Measurements from ENCODE around the gene ANO4.

The ANO4 gene

DNA sequence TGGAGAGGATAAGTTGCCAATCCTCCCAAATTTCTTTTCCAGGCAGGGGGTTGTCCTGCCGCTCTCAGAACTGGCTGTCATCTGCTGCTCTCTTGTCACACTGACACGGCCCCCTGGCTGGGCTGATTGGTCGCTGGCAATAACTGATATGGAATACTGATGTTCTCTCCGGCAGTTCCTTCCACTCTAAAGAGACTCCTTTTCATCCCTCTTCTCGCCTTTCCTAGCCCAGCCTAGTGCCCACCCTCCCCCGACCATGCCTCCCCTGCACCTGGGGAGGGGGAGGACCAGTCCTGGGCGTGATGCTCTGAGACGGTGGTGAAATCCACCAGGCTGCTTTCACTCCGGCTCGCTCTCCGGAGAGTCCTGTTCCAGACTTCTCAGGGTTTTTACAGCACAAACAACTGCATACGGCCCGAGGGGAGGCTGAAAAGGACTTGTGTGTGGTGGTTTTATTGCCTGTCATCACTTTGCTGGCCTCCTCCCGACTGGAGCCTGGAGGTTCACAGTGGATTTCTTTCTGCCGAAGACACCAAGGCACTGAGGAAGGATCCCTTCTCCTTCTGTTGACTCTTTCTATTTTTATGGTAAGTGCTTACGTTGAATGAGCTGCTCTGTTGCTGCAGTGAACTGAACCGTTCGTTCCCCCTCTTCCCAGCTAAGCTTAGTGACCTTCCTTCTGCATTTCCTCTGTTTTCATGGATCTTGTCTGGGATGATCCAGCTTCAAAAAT lies at the start of gene ANO4:
Gene ANO4 (plus strand): TSS at position 336 of the 733 bp plus-strand sequence. CDS start 107,010 bp downstream, outside the sequence.
- DNase-seq (ENCODE audit: low read depth in 3 of 3) = no peak

DNA sequence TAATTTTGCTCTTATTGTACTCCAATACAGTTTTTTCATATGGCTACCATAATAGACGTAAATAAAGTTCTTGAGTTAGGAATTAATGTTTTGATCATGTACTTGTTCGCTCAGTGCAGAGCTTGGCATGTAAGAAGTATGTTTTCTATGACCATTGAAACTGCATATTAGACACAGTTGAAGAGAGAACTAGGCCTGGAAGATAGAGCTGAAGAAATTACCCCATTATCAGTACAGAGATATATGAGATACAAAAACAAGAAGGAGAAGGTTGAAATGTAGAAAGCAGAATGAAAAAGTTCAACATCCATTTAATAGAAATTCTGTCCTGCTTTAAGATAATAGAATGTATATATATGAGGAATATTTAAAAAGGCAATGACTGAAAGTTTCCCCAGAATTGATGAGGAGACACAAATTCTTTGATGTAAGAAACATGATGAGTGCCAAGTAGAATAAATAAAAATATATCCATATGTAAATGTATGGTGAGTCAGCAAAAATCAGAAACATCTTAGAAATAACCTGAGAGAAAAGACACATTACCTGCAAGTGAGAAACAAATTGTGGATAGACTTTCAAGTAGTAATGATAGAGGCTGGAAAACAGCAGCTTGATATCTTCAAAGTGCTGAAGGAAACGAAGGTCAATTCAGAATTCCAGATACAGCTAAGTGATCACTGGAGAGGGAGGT lies 49.1 kb upstream of the ANO4 start:
- no peak for DNase-seq (ENCODE audit: low read depth in 3 of 3)

DNA sequence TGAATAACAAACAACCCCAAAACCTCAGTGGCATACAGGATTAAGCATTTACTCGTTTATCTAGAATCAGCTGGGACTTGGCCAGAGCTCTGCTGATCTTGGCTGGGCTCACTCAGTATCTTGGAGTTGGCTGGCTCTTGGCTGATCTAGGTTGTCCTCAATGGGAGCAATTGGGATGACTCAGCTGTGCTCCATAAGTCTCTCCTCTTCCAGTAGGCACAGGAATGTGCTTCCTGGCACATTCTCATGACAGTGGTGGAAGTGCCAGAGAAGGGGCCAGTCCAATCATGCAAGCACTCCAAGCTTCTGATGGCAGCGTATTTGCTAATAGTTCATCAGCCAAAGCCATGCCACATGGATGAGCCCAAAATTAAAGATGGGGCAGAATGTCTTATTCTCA lies 41.7 kb upstream of the ANO4 start:
- DNase-seq (ENCODE audit: low read depth in 3 of 3) = no peak

DNA sequence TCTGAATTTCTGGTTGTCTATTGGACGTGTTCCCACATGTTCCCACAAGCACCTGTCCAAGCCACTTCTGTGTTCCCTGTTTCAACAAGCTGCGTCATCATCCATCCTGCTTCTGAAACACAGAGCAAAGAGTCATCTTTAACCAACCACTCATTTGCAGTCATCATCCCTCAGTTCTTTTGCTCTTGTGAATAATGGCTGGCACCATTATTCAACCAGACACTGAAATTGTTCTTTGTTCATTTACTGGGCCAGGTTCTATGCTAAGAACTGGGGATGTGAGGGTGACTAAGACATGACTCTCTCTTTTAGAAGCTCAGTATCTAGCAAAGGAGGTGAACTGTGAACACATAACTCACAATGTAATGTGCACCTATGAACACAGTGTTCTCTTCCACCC lies 40.7 kb upstream of the ANO4 start:
- DNase-seq (ENCODE audit: low read depth in 3 of 3) = no peak

DNA sequence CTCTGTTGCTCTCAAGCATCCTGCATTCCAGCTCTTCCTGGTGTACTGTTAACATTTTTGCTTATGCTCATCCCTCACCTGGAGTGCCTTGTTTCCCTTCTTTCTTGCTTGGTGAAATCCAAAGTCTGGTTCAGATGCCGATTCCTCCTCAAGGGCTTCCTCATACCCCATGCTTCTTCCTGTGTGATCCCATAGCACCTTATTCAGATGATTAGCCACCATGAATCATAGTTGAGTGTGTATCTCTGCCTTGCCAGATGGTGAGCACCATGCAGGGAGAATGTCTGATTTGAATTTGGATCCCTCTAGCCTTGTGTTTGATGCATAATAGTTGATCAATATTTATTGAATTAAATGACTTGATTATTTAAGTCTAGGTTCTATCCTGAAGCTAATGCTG lies 39.4 kb upstream of the ANO4 start:
- DNase-seq (ENCODE audit: low read depth in 3 of 3) = no peak

DNA sequence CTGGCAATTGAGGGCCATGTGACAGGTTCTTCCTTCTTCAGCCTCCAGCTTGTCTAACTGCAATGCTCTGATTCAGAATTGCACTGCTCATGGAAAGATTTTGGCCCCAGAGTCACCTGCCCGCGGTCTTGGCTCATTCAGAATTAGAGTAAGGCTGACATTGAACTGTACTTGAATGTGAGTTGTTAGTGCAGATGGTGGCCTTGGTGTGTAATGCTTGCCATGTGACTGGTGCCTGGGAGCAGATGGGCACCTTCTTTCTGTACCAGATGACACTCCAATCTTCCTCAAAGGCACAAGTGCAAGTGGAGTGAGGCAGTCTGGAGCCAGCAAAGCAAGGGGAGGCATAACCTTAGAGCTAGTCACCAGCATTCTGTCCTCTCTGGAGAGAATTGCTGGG lies 36.5 kb upstream of the ANO4 start:
- no peak for DNase-seq (ENCODE audit: low read depth in 3 of 3)

DNA sequence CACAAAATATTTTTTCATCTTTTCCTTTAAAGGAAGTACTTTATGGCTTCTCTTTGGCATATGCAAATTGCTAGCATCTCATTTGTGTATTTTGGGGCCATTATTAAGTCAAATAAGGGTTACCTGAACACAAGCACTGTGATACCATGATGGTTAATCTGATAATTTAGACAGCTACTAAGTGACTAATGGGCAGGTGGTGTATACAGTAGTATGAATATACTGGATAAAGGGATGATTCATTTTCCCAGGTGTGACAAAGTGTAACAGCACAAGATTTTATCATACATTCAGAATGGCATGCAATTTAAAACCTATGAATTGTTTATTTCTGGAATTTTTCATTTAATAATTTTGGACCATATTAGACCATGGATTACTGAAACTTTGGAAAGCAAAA lies 27.2 kb upstream of the ANO4 start:
- DNase-seq (ENCODE audit: low read depth in 3 of 3) = no peak

DNA sequence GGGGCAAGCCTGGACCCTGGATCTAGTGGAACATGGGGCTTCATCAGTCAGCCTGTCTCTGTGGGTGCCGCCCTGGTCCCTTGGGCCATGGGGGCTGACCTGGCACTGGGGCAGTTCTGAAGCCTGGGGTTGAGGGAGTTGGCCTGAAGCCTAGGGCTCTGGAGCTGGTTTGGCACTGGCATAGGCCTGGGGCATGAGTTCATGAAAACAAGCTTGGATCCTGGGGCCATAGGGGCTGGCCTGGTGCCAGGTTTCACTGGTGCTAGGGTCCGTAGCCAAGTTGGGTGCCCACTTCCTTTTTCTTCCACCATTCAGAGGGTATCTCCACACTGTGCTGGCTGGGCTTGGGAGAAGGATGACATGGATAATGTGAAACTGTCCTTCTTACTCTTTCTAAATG lies 26.6 kb upstream of the ANO4 start:
- no peak for DNase-seq (ENCODE audit: low read depth in 3 of 3)

DNA sequence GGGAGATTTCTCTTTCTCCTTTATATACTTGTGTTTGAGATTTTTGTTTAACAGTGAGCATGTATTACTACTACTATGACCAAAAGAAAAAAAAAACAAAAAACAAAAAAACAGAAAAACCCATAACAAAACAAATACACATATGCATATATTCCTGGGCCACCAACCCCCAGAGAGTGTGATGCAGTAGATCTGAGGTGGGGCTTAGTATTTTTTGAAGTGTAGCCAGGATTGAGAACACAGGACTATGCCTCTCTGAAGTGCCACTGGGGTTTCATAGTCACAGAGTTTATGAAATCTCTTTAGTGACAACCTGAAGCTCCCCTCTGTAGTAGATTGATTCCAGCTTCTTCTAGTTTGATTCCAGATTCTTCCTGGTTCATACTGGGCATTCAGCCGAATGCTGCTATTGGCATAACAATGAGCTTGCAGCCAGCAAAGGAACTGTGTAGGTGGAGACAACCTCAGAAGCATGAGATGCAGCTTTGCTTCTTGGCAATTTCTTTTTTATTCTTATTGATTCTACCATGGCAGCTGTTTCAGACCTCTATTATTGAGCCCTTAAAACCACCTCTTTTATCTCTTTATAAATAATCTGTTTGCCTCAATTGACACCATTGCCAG lies 15.5 kb upstream of the ANO4 start:
- DNase-seq (ENCODE audit: low read depth in 3 of 3) = no peak

DNA sequence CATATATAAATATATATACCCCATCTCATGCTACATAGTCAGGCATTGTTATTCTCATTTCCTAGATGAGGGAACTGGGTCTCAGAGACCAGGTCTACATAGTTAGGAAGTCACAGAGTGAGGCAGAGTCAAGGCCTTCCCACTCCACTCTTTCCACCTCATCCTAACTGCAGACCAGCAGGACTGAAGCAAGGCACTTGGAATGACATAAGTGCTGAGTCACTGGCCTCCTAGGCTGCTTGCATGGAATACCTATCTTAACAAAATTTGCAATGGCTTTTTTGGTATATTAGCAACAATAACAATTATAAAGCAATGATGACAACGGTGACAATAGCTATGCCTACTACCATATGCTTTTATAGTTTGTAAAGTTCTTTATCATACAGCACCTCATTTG lies 5.4 kb upstream of the ANO4 start:
- no peak for DNase-seq (ENCODE audit: low read depth in 3 of 3)

DNA sequence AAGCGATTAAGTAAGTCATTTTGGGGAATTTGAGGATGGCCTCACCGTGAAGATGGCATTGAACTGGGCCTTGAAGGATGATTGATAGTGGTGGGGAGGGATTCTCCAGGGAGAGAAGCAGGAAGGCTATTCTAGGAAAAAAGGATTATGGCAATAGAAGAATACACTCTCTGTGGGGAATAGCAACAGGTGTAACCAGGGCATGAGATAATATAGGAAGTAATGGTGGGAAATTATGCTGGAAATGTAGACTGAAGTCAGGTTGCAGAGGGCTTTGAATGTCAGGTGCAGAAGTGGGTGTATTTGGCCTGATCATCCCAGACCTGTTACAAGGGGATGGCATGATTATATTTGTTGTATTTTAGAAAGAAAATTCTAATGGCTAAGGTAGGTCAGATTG lies 4.6 kb upstream of the ANO4 start:
- no peak for DNase-seq (ENCODE audit: low read depth in 3 of 3)

DNA sequence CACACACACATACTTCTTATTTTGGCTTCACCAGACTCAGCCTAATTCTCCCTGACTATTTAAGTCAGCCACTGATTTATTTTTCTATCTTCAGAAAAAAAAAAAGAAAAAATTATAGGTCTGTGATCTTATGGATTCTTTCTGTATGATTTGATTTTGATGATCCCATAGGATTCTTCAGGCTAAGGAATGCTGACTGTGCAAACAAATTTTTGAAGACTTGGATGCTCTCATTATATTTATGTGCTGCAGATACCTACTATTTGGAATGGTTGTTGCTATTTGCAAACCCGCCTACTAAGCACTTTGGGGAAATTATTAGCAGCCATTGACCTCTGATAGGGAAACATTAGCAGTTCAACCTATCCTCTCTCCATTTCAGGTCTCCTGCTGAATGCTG lies 4.0 kb upstream of the ANO4 start:
- no peak for DNase-seq (ENCODE audit: low read depth in 3 of 3)

DNA sequence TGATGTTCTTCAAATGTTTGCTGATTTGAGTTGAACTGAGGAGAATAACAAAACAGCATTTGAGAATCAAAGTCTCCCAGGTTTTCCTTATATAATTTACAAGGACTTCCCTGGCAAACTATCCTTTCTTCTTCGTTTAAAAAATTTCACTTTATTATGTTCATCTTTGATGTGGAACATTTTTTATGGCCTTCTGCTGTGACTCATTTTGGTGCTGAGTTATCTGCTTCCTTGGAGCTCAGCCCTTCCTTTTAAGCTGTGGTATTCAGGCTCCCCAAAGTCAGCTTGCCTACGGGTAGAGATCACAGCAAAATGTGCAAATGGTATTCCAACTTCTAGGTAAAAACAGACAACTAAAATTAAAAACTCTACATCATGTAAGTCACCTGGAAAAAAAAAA lies 1.4 kb upstream of the ANO4 start:
- no peak for DNase-seq (ENCODE audit: low read depth in 3 of 3)

DNA sequence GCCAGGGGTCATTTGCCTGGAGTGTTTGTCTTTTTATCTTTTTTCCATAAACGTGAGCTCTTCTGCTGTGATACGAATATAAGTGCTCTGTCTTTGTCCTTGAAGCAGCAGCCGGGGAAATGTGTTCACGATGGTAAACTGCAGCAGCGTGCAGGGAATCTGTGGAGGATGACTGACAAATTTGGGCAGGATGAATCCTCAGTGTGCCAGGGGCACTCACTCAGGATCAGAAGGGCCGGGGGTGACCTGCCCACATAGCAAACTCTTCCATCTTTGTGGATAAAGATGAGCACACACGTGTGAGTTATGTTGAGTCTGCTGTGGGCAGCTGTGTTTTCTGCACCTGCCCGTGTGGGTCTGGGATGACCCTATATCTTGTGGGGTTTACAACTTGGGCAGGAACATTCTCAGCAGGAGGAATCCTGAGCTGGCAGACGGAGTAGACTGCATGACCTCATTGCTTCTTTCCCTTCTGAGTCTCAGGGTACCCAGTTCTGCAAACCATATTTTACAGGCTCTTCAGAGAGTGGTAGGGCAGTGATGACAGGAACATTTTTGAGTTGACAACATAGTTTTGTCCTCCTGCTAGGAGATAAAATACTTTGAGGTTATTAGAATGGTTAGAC lies 711 bp downstream of the ANO4 start:
- DNase-seq (ENCODE audit: low read depth in 3 of 3) = no peak

DNA sequence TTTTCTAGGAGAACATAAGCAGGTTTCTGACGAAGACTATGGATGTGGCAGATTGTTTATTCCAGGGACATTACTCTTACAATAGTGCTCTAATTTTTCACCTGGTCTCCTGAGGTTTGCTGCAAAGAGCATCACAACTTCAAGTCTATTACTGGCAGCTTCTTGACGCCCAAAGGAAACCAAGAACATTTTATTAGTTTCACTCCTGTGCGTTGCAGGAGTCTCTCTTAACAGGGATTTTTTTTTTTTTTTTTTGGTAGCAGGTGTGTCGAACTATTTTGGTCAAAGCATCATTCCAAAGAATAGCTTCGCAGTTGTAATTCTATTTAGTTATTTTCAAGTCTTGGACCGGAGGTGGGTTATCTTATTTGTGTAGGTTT lies 1.2 kb downstream of the ANO4 start:
- DNase-seq (ENCODE audit: low read depth in 3 of 3) = no peak

DNA sequence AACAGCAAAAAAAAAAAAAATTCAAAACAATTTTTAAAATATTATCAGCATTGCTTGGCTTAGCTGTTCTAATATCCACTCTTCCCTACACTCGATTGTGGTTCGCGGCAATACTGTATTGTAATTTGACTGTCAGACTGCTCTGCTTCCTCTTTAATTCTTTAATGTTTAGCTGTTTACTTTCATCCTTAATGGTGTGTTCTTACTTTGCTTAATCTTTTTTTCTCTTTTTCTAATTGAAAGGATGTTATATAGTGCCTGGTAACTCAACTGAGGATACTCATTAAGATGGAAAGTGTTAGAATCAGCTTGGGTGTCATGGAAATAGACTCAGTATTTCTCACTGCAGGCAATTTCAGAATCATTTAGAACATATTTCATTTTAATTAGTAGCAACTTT lies 2.0 kb downstream of the ANO4 start:
- DNase-seq (ENCODE audit: low read depth in 3 of 3) = no peak

DNA sequence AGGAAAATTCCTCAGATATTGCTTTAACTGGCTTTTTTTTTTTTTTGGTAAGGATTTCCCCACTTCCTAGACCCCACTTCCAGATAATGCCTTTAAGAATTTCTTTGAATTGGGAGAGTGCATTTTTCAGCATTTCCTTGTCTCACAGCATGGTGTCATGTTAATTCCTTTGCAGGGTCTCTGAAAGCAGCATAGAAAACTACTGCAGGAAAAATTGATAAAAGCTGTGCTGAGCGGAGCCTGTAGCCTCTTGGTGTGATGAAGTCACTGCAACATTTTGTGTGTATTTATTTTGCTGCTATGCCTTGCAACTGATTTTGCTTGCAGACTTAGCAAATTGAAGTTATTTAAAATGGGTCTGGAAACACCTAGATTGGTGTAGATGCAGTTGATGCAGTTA lies 2.7 kb downstream of the ANO4 start:
- DNase-seq (ENCODE audit: low read depth in 3 of 3) = no peak

DNA sequence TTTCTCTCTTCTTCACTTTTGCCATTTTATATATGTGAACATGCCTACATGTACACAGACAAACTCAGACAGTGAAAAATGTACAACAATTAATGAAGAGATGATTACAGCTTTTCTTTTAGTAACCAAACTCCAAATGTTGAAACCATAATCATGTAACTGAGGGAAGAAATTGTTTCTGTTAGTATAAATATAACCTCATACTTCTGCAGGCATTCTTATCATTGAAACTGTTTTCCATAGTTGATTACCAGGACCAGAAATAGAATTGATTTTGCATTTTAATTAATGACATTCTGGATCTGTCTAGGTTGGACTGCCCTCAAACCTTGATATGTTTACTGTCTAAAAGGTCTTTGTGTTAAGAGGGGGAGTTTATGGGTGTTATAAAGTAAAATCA lies 3.2 kb downstream of the ANO4 start:
- no peak for DNase-seq (ENCODE audit: low read depth in 3 of 3)

DNA sequence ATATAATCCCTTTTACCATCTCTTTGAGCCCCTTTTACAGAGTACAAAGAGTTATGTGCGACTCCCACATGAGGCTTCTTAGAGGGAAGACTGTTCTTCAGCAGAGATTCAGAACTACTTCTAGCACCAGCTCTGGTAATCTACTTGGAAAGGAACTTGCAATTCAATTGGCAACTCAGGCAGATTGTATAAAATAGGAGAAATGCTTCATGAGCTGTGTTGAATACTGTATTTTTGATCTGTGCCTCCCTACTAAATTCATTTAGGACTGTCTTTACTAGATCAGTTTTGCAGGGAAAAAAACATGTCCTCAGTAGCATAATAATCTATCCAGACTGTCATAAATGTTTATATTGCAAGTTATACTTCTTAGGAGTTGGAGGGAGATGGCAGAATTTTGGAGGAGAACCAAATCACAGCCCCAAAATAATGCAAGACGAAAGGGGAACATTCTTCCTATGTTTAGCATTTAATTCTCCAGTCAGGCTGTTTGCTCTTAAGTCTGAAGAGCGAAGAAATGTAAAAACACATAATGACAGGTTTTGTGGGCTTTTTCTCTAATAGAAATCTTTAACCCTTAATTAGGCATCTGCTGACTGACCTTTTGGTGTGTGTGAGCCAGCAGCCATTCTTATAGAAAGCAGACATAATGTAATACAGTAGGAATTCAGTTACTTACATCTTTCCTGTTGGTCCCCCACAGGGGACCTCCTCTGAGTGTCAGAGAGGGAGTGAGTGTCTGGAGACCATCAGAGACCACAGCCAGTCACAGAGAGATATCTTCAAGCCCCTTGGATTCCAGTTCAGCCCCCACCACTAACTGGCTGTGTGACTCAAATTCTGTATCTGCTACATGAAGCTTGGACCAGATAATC lies 3.9 kb downstream of the ANO4 start:
- no peak for DNase-seq (ENCODE audit: low read depth in 3 of 3)

DNA sequence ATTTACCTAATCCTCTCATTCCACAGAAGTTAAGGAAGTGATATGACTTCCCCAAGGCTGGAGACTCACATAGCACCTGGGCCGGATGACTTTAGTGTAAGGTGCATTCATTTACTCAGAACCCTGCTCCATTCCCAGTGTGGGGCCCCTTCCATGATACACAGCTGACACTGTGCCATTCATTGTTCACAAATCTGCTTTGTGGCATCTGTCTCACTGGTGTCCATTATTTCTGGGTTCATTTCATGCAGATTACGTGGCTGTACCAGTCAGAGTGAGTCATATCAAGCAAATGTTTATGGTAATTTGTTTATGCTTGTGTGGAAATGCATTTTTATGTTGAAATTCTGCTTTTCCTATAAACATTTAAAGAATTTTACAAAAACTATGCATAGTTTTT lies 5.2 kb downstream of the ANO4 start:
- DNase-seq (ENCODE audit: low read depth in 3 of 3) = no peak

DNA sequence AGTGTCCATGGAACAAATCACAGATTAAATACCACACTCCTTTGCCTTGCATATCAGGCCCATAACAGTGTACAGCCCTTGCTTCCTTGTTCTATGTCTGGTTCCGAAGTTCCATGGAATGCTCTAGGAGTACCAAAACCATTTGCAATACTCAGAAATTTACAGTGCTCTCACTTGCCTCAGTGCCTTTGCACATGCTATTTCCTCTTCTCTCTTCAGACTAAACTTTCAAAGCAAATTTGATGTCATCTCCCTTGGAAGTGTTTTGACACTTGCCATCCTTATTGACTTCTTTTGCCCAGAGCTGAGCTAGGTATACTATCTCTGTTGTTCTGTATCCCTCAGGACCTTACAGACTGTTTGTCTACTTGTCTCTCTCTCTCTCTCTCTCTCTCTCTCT lies 6.1 kb downstream of the ANO4 start:
- no peak for DNase-seq (ENCODE audit: low read depth in 3 of 3)

DNA sequence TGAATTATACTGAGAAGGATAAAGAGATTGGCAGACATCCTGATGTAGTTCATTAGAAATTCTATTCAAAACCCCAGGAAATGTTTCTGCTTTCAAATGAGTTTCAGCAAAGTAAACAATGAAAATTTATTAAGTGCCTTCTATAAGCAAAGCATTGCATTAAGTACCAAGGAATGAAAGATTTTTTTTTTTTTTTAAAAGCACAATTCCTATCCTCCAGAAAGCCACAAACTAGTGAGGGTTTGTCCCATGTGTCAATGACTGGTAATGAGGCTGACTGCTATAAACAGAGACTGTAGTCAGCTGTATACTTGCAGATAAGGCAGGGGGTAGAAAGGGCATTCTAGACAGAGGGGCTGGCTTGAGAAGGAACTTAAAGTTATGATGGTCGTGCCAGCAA lies 6.7 kb downstream of the ANO4 start:
- no peak for DNase-seq (ENCODE audit: low read depth in 3 of 3)
